HepG2 (cell line): ENCODE results near the gene VSIR. TPM values are rescaled to one million over a fixed set of nuclear protein-coding genes. Genes with fewer than 3 reads are reported as not detected.

Experiments used
- ATAC-seq: fragments of 200-7000 bp; cut with Tn5 transposase; 3 replicates; pipeline ENCODE4 v1.9.1; 2020; ENCODE audit warnings: mild to moderate bottlenecking, moderate library complexity
- BruUV-seq: library from RNA; stranded (reverse); fragments of 400-500 nt; replicated peaks from 2 replicates; lab custom pipeline; 2021; lab: Mats Ljungman, UMichigan
- CTCF ChIA-PET: fragments of 300-600 bp; formaldehyde crosslinking; extraction: SDS; loops from one replicate; lab custom pipeline; 2021; ENCODE audit warnings: low total read pairs, inconsistent platforms, low intra/inter-chr PET ratio; lab: Yijun Ruan, JAX
- POLR2A ChIA-PET: fragments of 350-600 bp; sonication (Branson Sonifier 250); formaldehyde crosslinking; loops from one replicate; lab custom pipeline; 2020; ENCODE audit warnings: antibody characterized with exemption, inconsistent platforms; lab: Yijun Ruan, JAX
- DNase-seq: peaks from one replicate; pipeline ENCODE4 v3.0.0-alpha.2; 2015; ENCODE audit warnings: low spot score
- FAIRE-seq: peaks from 3 replicates; lab custom pipeline; 2011; peaks lifted over from hg19 to GRCh38; lab: Jason Lieb, UNC
- H2AFZ ChIP-seq: one replicate; pipeline ENCODE4 v1.6.1; 2011; ENCODE audit warnings: low read length, inconsistent platforms
- H3K27ac ChIP-seq: fragments of 300-600 bp; 3 replicates; pipeline ENCODE4 v1.8.0; 2011; ENCODE audit warnings: mixed run types, mild to moderate bottlenecking, mixed read lengths, low read length, inconsistent platforms; ENCODE audit not compliant: insufficient read depth; ENCODE audit errors: extremely low read length
- H3K27me3 ChIP-seq, 2 experiments: fragments of 200-600 bp in 1 of 2; 2 replicates in 1 of 2; 3 replicates in 1 of 2; pipeline versions ENCODE4 v1.6.0 to v1.8.0; 2011; ENCODE audit warnings: low read length in 2 of 2, mild to moderate bottlenecking in 2 of 2, moderate library complexity in 2 of 2, inconsistent platforms in 1 of 2; ENCODE audit not compliant: insufficient read depth in 2 of 2, control insufficient read depth in 1 of 2
- H3K36me3 ChIP-seq, 2 experiments: fragments of 200-600 bp in 1 of 2; replicated peaks in 1 of 2; 2 replicates in 1 of 2; 3 replicates in 1 of 2; pipeline versions ENCODE4 v1.5.1 to v1.8.0; 2011; ENCODE audit warnings: low read length in 2 of 2, inconsistent platforms in 1 of 2; ENCODE audit not compliant: insufficient read depth in 2 of 2, control insufficient read depth in 1 of 2
- H3K4me1 ChIP-seq: 2 replicates; pipeline ENCODE4 v1.5.1; 2012; ENCODE audit warnings: low read length, inconsistent platforms; ENCODE audit not compliant: insufficient read depth
- H3K4me2 ChIP-seq: 2 replicates; pipeline ENCODE4 v1.6.0; 2011; ENCODE audit warnings: low read depth, low read length, inconsistent platforms
- H3K4me3 ChIP-seq, 3 experiments: fragments of 200-600 bp in 1 of 3; sonication (generic), shearing (Covaris generic) in 1 of 3; replicated peaks in 1 of 3; 2 replicates each; pipeline ENCODE4 v1.5.1; 2011 to 2016; ENCODE audit warnings: low read length in 3 of 3, inconsistent platforms in 2 of 3, low read depth in 2 of 3, mild to moderate bottlenecking in 2 of 3, control low read depth in 1 of 3, mixed read lengths in 1 of 3; ENCODE audit not compliant: insufficient read depth in 1 of 3
- H3K79me2 ChIP-seq: one replicate; pipeline ENCODE4 v1.6.1; 2011; ENCODE audit warnings: low read length, inconsistent platforms; ENCODE audit not compliant: insufficient read depth
- H3K9ac ChIP-seq: 2 replicates; pipeline ENCODE4 v1.6.0; 2011; ENCODE audit warnings: mild to moderate bottlenecking, low read depth, low read length, inconsistent platforms; ENCODE audit not compliant: insufficient read depth
- H3K9me3 ChIP-seq: 2 replicates; pipeline ENCODE4 v1.5.1; 2012; ENCODE audit warnings: mild to moderate bottlenecking, low read length
- H4K20me1 ChIP-seq: 2 replicates; pipeline ENCODE4 v1.6.0; 2011; ENCODE audit warnings: inconsistent platforms, mild to moderate bottlenecking, low read length, moderate library complexity; ENCODE audit not compliant: insufficient read depth
- CTCF ChIP-seq: sonication (generic); formaldehyde crosslinking; IDR thresholded peaks from 2 replicates; pipeline ENCODE4 v1.5.0; 2020; ENCODE audit warnings: mild to moderate bottlenecking, missing genetic modification reagents, moderate library complexity
- FOXK1 ChIP-seq: sonication (generic); formaldehyde crosslinking; IDR thresholded peaks from 2 replicates; pipeline ENCODE4 v1.4.0; 2020; ENCODE audit warnings: low read depth, missing genetic modification reagents, borderline replicate concordance
- GATAD1 ChIP-seq: IDR thresholded peaks from 2 replicates; pipeline ENCODE4 v1.6.1; 2016; ENCODE audit warnings: missing genetic modification reagents, missing compliant biosample characterization
- IKZF1 ChIP-seq: fragments of 450-650 bp; IDR thresholded peaks from 2 replicates; pipeline ENCODE4 v1.7.1; 2016
- MEF2D ChIP-seq: sonication (generic); formaldehyde crosslinking; IDR thresholded peaks from 2 replicates; pipeline ENCODE4 v1.5.1; 2020; ENCODE audit warnings: mild to moderate bottlenecking, missing genetic modification reagents
- NR3C1 ChIP-seq: sonication (generic); formaldehyde crosslinking; IDR thresholded peaks from 2 replicates; pipeline ENCODE4 v1.4.0; 2020; ENCODE audit warnings: missing genetic modification reagents
- POGZ ChIP-seq: sonication (generic); formaldehyde crosslinking; IDR thresholded peaks from 2 replicates; pipeline ENCODE4 v1.4.0; 2020; ENCODE audit warnings: mild to moderate bottlenecking, missing genetic modification reagents
- RBAK ChIP-seq: sonication (generic); formaldehyde crosslinking; IDR thresholded peaks from 2 replicates; pipeline ENCODE4 v1.5.1; 2020; ENCODE audit warnings: mild to moderate bottlenecking, missing genetic modification reagents
- RFX3 ChIP-seq: IDR thresholded peaks from 2 replicates; pipeline ENCODE4 v1.6.1; 2016; ENCODE audit warnings: missing biosample characterization, missing genetic modification reagents
- RFX5 ChIP-seq: IDR thresholded peaks from 2 replicates; pipeline ENCODE4 v1.6.1; 2011; ENCODE audit warnings: low read depth, low read length, improper control_type of control experiment
- SMC3 ChIP-seq: IDR thresholded peaks from 2 replicates; pipeline ENCODE4 v1.6.1; 2011; ENCODE audit warnings: low read length, improper control_type of control experiment
- SP4 ChIP-seq: sonication (generic); formaldehyde crosslinking; IDR thresholded peaks from 2 replicates; pipeline ENCODE4 v1.8.1; 2023; ENCODE audit warnings: mild to moderate bottlenecking, missing genetic modification reagents
- TCF7 ChIP-seq: sonication (generic); IDR thresholded peaks from 2 replicates; pipeline ENCODE4 v1.6.1; 2016; ENCODE audit warnings: antibody characterized with exemption, low read depth
- WGBS: methylation state at CpG from one replicate; pipeline ENCODE4 v1.1.6; 2017; ENCODE audit warnings: low lambda C conversion rate; 5-methylcytosine and 5-hydroxymethylcytosine counted together
- in situ Hi-C: cut with HindIII; loops from 2 replicates; pipeline ENCODE4 v1.10.0; 2017; ENCODE audit warnings: low pct_unique_long_range_greater_than_20kb; ENCODE audit not compliant: extremely low pct_ligation_motif_present
- intact Hi-C: fragments of 100-400 bp; cut with micrococcal nuclease; formaldehyde crosslinking; loops from one replicate; pipeline ENCODE4 v1.10.0; 2022; ENCODE audit not compliant: unreplicated experiment
- polyA plus RNA-seq, 8 experiments: library from polyadenylated mRNA; depleted of rRNA in 3 of 8; stranded (reverse) in 7 of 8; unstranded in 1 of 8; fragments of >200 nt; fragmentation: Illumina TruSeq in 4 of 8; extraction: Trizol in 4 of 8; gene quantifications; 2 replicates each; pipeline versions ENCODE4 v1.2.1 to v1.2.3, GENCODE V29; 2011 to 2016; ENCODE audit warnings: low read depth in 4 of 8, missing spikeins in 1 of 8, mixed read lengths in 1 of 8; ENCODE audit not compliant: insufficient read depth in 1 of 8
- total RNA-seq, 5 experiments: library from RNA; depleted of rRNA; stranded (reverse); fragments of >200 nt; fragmentation: Illumina TruSeq; extraction: Trizol; gene quantifications; 2 replicates each; pipeline ENCODE4 v1.2.3, GENCODE V29; 2016; ENCODE audit warnings: low read depth in 1 of 5

The VSIR gene
- total and polyA plus RNA-seq, 2 of the 13 experiments (the other 11 are each of a cell fraction or from before 2014, with no cell fraction given): 0.44 to 3.2 TPM

- Histone ChIP-seq H3K4me3 (no peak overlapping the region), H3K36me3 (no peaks in the 10 kb centered on the region), H3K27me3 (peaks cover 1 to 31% of the 10 kb centered on the region in 2 experiments; a peak in 3 of 5 replicates), H3K4me2 (no peak overlapping the region), H2AFZ (no peak overlapping the region), H4K20me1 (no peaks in the 10 kb centered on the region), H3K27ac (no peak overlapping the region), H3K9ac (no peak overlapping the region), H3K4me1 (peaks cover 50% of the 10 kb centered on the region), H3K9me3 (no peaks in the 10 kb centered on the region), H3K79me2 (no peaks in the 10 kb centered on the region)
- ChIA-PET POLR2A (no interaction called here), CTCF (no interaction called here)
- DNase-seq (no peak), FAIRE-seq (no peak), ATAC-seq (no peak; the same call in 2 of the 3 replicates)
- intact Hi-C loops (no loop called here), in situ Hi-C loops (no loop called here)
- WGBS: 36% methylated on average over 8 of the region's 11 CpGs
- no TSS peak for BruUV-seq
- no peak for TF ChIP-seq RFX3
These were observed 46.7 kb downstream of the VSIR start for GRCh38 chr10:71726580-71727104.

- intact Hi-C loops: no loop called here
- H3K79me2 ChIP-seq: no peaks in the 10 kb centered on the region
- H2AFZ ChIP-seq: no peak overlapping the region
- POLR2A ChIA-PET: no interaction called here
- peak; percentile 46 for DNase-seq
- CTCF ChIA-PET: no interaction called here
- in situ Hi-C loops: no loop called here
- no peak overlapping the region for H3K4me3 ChIP-seq
- H3K36me3 ChIP-seq: no peaks in the 10 kb centered on the region
- peak; percentile 42 for ATAC-seq
- FAIRE-seq: no peak
- no peaks in the 10 kb centered on the region for H3K9me3 ChIP-seq
- BruUV-seq: no TSS peak
- peaks cover 50% of the 10 kb centered on the region for H3K4me1 ChIP-seq
- peaks cover under 1 to 36% of the 10 kb centered on the region in 2 experiments; a peak in 3 of 5 replicates for H3K27me3 ChIP-seq
- no peaks in the 10 kb centered on the region for H4K20me1 ChIP-seq
- WGBS: 2% methylated on average over 4 of the region's 9 CpGs
- H3K9ac ChIP-seq: no peak overlapping the region
- no peak overlapping the region for H3K27ac ChIP-seq
- no peak overlapping the region for H3K4me2 ChIP-seq
- TF ChIP-seq IKZF1 (no peak), SP4 (CRISPR knock-in tag) (no peak), RFX5 (no peak), TCF7 (no peak), NR3C1 (CRISPR knock-in tag) (no peak), SMC3 (0 out of 2 replicates have a peak, but pooled peaks have one; percentile 10), FOXK1 (CRISPR knock-in tag) (no peak), MEF2D (CRISPR knock-in tag) (no peak), POGZ (no peak), CTCF (peak; percentile 39; the same call in 1 of the 2 replicates), RBAK (no peak), GATAD1 (CRISPR knock-in tag) (no peak)
These were observed 47.2 kb downstream of the VSIR start for GRCh38 chr10:71725998-71726579.
